ENCODE data around the gene GAS5.
A peak's percentile ranks its signal among the peaks of the same experiment; 100 is the strongest.

The GAS5 gene

GRCh38 chr1:173821680-173822079 lies 46.1 kb downstream of the GAS5 start:
- no peak overlapping the region for H3K9ac ChIP-seq (ENCODE audit: low read depth, low read length)
- no peaks in the 10 kb centered on the region for H3K27me3 ChIP-seq (ENCODE audit: control insufficient read depth, insufficient read depth, low read length)
- no peak overlapping the region for H3K4me3 ChIP-seq (ENCODE audit: low read length)
- H3K4me1 ChIP-seq (ENCODE audit: control insufficient read depth, insufficient read depth, low read length) = peaks cover 16% of the 10 kb centered on the region
- H3K4me2 ChIP-seq (ENCODE audit: low read length) = peak overlapping the region; percentile 25
- no peaks in the 10 kb centered on the region for H3K9me3 ChIP-seq (replicated peaks; ENCODE audit: low read length)
- H3K36me3 ChIP-seq (ENCODE audit: insufficient read depth, low read length) = peaks cover 18% of the 10 kb centered on the region

- Histone ChIP-seq H3K9me3 (replicated peaks; ENCODE audit: low read length) (no peaks in the 10 kb centered on the region), H3K9ac (ENCODE audit: low read depth, low read length) (no peak overlapping the region), H3K4me1 (ENCODE audit: control insufficient read depth, insufficient read depth, low read length) (peaks cover 16% of the 10 kb centered on the region), H3K27me3 (ENCODE audit: control insufficient read depth, insufficient read depth, low read length) (no peaks in the 10 kb centered on the region), H3K4me3 (ENCODE audit: low read length) (no peak overlapping the region), H3K36me3 (ENCODE audit: insufficient read depth, low read length) (peaks cover 18% of the 10 kb centered on the region), H3K4me2 (ENCODE audit: low read length) (no peak overlapping the region)
These were observed 49.3 kb downstream of the GAS5 start for GRCh38 chr1:173818459-173818858.
